H1 (cell line): ENCODE data around the gene GALNT15. TPM values are rescaled to one million over a fixed set of nuclear protein-coding genes. Genes with fewer than 3 reads are reported as not detected.

Experiments
- CTCF ChIA-PET: fragments of 300-600 bp; sonication (Branson Sonifier 250); formaldehyde crosslinking; loops from one replicate; lab custom pipeline; 2021; ENCODE audit not compliant: partially characterized antibody; lab: Charles Lee
- POLR2A ChIA-PET: fragments of 300-600 bp; sonication (Branson Sonifier 250); formaldehyde crosslinking; loops from one replicate; lab custom pipeline; 2021; ENCODE audit warnings: inconsistent platforms; ENCODE audit not compliant: partially characterized antibody; lab: Charles Lee
- DNase-seq, 2 experiments: peaks; one replicate each; pipeline versions ENCODE4 v3.0.0 to v3.0.0-alpha.2; 2010 to 2022; ENCODE audit warnings: low spot score in 2 of 2, low read depth in 1 of 2, mixed read lengths in 1 of 2
- FAIRE-seq: peaks from 2 replicates; lab custom pipeline; 2011; peaks lifted over from hg19 to GRCh38; lab: Jason Lieb, UNC
- H2AFZ ChIP-seq: 2 replicates; pipeline ENCODE4 v1.8.1; 2012; ENCODE audit warnings: low read length, inconsistent platforms
- H2AK5ac ChIP-seq: 2 replicates; pipeline ENCODE4 v1.6.1; 2013; ENCODE audit warnings: low read depth, low read length
- H2BK120ac ChIP-seq: replicated peaks from 2 replicates; pipeline ENCODE3; 2013; ENCODE audit warnings: low read depth, low read length, inconsistent platforms
- H2BK12ac ChIP-seq: 2 replicates; pipeline ENCODE4 v1.6.1; 2013; ENCODE audit warnings: low read depth, low read length
- H2BK15ac ChIP-seq: 2 replicates; pipeline ENCODE4 v1.6.1; 2013; ENCODE audit warnings: low read length
- H2BK20ac ChIP-seq: 2 replicates; pipeline ENCODE4 v1.6.1; 2013; ENCODE audit warnings: low read length
- H2BK5ac ChIP-seq: 2 replicates; pipeline ENCODE4 v1.6.1; 2013; ENCODE audit warnings: low read depth, low read length
- H3K14ac ChIP-seq: 2 replicates; pipeline ENCODE4 v1.6.1; 2013; ENCODE audit warnings: inconsistent platforms; ENCODE audit not compliant: insufficient read length
- H3K18ac ChIP-seq: 2 replicates; pipeline ENCODE4 v1.6.1; 2013; ENCODE audit warnings: low read length; ENCODE audit errors: extremely low read depth
- H3K23ac ChIP-seq: 2 replicates; pipeline ENCODE4 v1.6.1; 2013; ENCODE audit warnings: inconsistent platforms; ENCODE audit not compliant: insufficient read length
- H3K23me2 ChIP-seq: 2 replicates; pipeline ENCODE4 v1.6.1; 2013; ENCODE audit warnings: low read depth, low read length
- H3K27ac ChIP-seq: 2 replicates; pipeline ENCODE4 v1.6.1; 2011; ENCODE audit warnings: low read depth, low read length, inconsistent platforms
- H3K27me3 ChIP-seq, 4 experiments: replicated peaks in 1 of 4; 1 replicate in 1 of 4; 2 replicates in 3 of 4; pipeline versions ENCODE4 v1.6.1 to v1.8.1; 2011 to 2013; ENCODE audit warnings: low read length in 3 of 4, mild to moderate bottlenecking in 3 of 4, inconsistent platforms in 2 of 4, mixed read lengths in 2 of 4, moderate library complexity in 1 of 4; ENCODE audit not compliant: control insufficient read depth in 3 of 4, insufficient read depth in 3 of 4; ENCODE audit errors: extremely low read depth in 1 of 4
- H3K36me3 ChIP-seq, 4 experiments: 2 replicates each; pipeline versions ENCODE4 v1.6.1 to v1.8.1; 2011 to 2013; ENCODE audit warnings: mild to moderate bottlenecking in 4 of 4, low read length in 3 of 4, moderate library complexity in 2 of 4, control low read depth in 1 of 4, inconsistent platforms in 1 of 4; ENCODE audit not compliant: insufficient read depth in 4 of 4, control insufficient read depth in 2 of 4
- H3K4ac ChIP-seq: replicated peaks from 2 replicates; pipeline ENCODE3; 2013; ENCODE audit warnings: low read length, low read depth, mixed read lengths, inconsistent platforms; ENCODE audit not compliant: insufficient read length
- H3K4me1 ChIP-seq, 4 experiments: replicated peaks in 1 of 4; 1 replicate in 1 of 4; 2 replicates in 3 of 4; pipeline versions ENCODE4 v1.6.1 to v1.8.1; 2011 to 2013; ENCODE audit warnings: low read length in 3 of 4, inconsistent platforms in 2 of 4, mixed read lengths in 1 of 4; ENCODE audit not compliant: insufficient read depth in 4 of 4, control insufficient read depth in 3 of 4
- H3K4me2 ChIP-seq, 2 experiments: 2 replicates each; pipeline versions ENCODE4 v1.6.1 to v1.8.1; 2011 to 2013; ENCODE audit warnings: low read depth in 2 of 2, low read length in 2 of 2, control low read depth in 1 of 2, inconsistent platforms in 1 of 2, mild to moderate bottlenecking in 1 of 2; ENCODE audit not compliant: insufficient read depth in 1 of 2
- H3K4me3 ChIP-seq, 4 experiments: fragments of 200-600, 300-600 bp in 1 of 4; sonication (generic), shearing (Covaris generic), sonication (Bioruptor Twin) in 1 of 4; 2 replicates each; pipeline versions ENCODE4 v1.5.1 to v1.8.1; 2011 to 2016; ENCODE audit warnings: low read length in 4 of 4, low read depth in 3 of 4, control low read depth in 2 of 4, inconsistent platforms in 2 of 4, mild to moderate bottlenecking in 2 of 4, mixed read lengths in 1 of 4, moderate library complexity in 1 of 4; ENCODE audit not compliant: insufficient read depth in 2 of 4; ENCODE audit errors: extremely low read depth in 1 of 4
- H3K56ac ChIP-seq: replicated peaks from 2 replicates; pipeline ENCODE3; 2013; ENCODE audit warnings: low read depth, mild to moderate bottlenecking, mixed read lengths, low read length, inconsistent platforms; ENCODE audit not compliant: insufficient read length
- H3K79me1 ChIP-seq: 2 replicates; pipeline ENCODE4 v1.6.1; 2013; ENCODE audit warnings: low read depth, low read length, control low read depth
- H3K79me2 ChIP-seq, 2 experiments: 2 replicates each; pipeline versions ENCODE4 v1.6.1 to v1.8.1; 2012 to 2013; ENCODE audit warnings: low read length in 2 of 2, mild to moderate bottlenecking in 2 of 2, inconsistent platforms in 1 of 2; ENCODE audit not compliant: insufficient read depth in 2 of 2, control insufficient read depth in 1 of 2
- H3K9ac ChIP-seq, 4 experiments: replicated peaks in 1 of 4; 1 replicate in 1 of 4; 2 replicates in 3 of 4; pipeline versions ENCODE4 v1.6.1 to v1.8.1; 2011 to 2013; ENCODE audit warnings: low read depth in 3 of 4, low read length in 3 of 4, control low read depth in 2 of 4, mild to moderate bottlenecking in 2 of 4, moderate library complexity in 2 of 4, inconsistent platforms in 1 of 4; ENCODE audit errors: extremely low read depth in 1 of 4
- H3K9me3 ChIP-seq, 2 experiments: 2 replicates each; pipeline versions ENCODE4 v1.6.1 to v1.8.1; 2012 to 2013; ENCODE audit warnings: mild to moderate bottlenecking in 2 of 2, moderate library complexity in 2 of 2, control low read depth in 1 of 2, inconsistent platforms in 1 of 2, low read depth in 1 of 2, low read length in 1 of 2, mixed read lengths in 1 of 2; ENCODE audit not compliant: insufficient read depth in 2 of 2
- H4K20me1 ChIP-seq, 2 experiments: replicated peaks in 1 of 2; 2 replicates each; pipeline versions ENCODE3 to v1.8.1; 2011 to 2013; ENCODE audit warnings: inconsistent platforms in 2 of 2, low read length in 2 of 2, mild to moderate bottlenecking in 1 of 2; ENCODE audit not compliant: insufficient read depth in 2 of 2, control insufficient read depth in 1 of 2
- H4K5ac ChIP-seq: 2 replicates; pipeline ENCODE4 v1.6.1; 2013; ENCODE audit warnings: low read length, low read depth, mixed read lengths, inconsistent platforms; ENCODE audit not compliant: insufficient read length
- H4K8ac ChIP-seq: 2 replicates; pipeline ENCODE4 v1.8.0; 2013; ENCODE audit warnings: mild to moderate bottlenecking, moderate library complexity, low read length, inconsistent platforms; ENCODE audit not compliant: insufficient read depth; ENCODE audit errors: extremely low read depth
- H4K91ac ChIP-seq: replicated peaks from 2 replicates; pipeline ENCODE3; 2013; ENCODE audit warnings: low read length, mixed read lengths, inconsistent platforms; ENCODE audit not compliant: insufficient read length
- CBX8 ChIP-seq: fragments of 300-800, 300-1000 bp; sonication (generic); IDR thresholded peaks from 2 replicates; pipeline ENCODE4 v1.7.1; 2016; ENCODE audit warnings: low read depth, low read length, borderline replicate concordance
- CTBP2 ChIP-seq: IDR thresholded peaks from 2 replicates; pipeline ENCODE4 v1.7.0; 2011; ENCODE audit warnings: borderline replicate concordance, mild to moderate bottlenecking, moderate library complexity, mixed read lengths, low read length; ENCODE audit not compliant: insufficient read depth, insufficient read length
- EZH2 ChIP-seq: fragments of 200-600 bp; sonication (generic); IDR thresholded peaks from 2 replicates; pipeline ENCODE4 v1.7.1; 2012; ENCODE audit warnings: low read depth, mild to moderate bottlenecking, moderate library complexity, low read length, inconsistent platforms; ENCODE audit not compliant: severe bottlenecking
- GABPA ChIP-seq: IDR thresholded peaks from 2 replicates; pipeline ENCODE4 v1.6.1; 2011; ENCODE audit warnings: mild to moderate bottlenecking, low read length, moderate library complexity, borderline replicate concordance; ENCODE audit not compliant: insufficient read depth
- GTF2F1 ChIP-seq: IDR thresholded peaks from 2 replicates; pipeline ENCODE4 v1.6.1; 2012; ENCODE audit warnings: low read depth, low read length, improper control_type of control experiment, borderline replicate concordance
- HDAC2 ChIP-seq, 2 experiments: fragments of 300-600 bp in 1 of 2; sonication (generic) in 1 of 2; IDR thresholded peaks; 2 replicates each; pipeline ENCODE4 v1.6.1; 2011 to 2012; ENCODE audit warnings: low read depth in 2 of 2, low read length in 2 of 2, mild to moderate bottlenecking in 2 of 2, moderate library complexity in 2 of 2, borderline replicate concordance in 1 of 2, inconsistent platforms in 1 of 2
- KDM4A ChIP-seq: IDR thresholded peaks from one replicate; pipeline ENCODE4 v1.7.1; 2012; ENCODE audit warnings: low read depth, mild to moderate bottlenecking, moderate library complexity, low read length, inconsistent platforms; ENCODE audit not compliant: severe bottlenecking
- RXRA ChIP-seq: IDR thresholded peaks from 2 replicates; pipeline ENCODE4 v1.6.1; 2011; ENCODE audit warnings: low read depth, mild to moderate bottlenecking, low read length, moderate library complexity; ENCODE audit not compliant: insufficient read depth
- SP1 ChIP-seq: IDR thresholded peaks from 2 replicates; pipeline ENCODE4 v1.6.1; 2011; ENCODE audit warnings: low read depth, low read length
- SP4 ChIP-seq: IDR thresholded peaks from 2 replicates; pipeline ENCODE4 v1.6.1; 2012; ENCODE audit warnings: low read length, inconsistent platforms
- WGBS, 2 experiments: shearing (Covaris generic) in 1 of 2; methylation state at CpG; one replicate each; pipeline versions ENCODE4 v1.1.6 to v1.1.7; 2013 to 2015; ENCODE audit warnings: low lambda C conversion rate in 2 of 2, mixed read lengths in 2 of 2, inconsistent platforms in 1 of 2, low coverage in 1 of 2, missing lambda C conversion rate in 1 of 2; ENCODE audit not compliant: insufficient replicate concordance in 2 of 2, insufficient coverage in 1 of 2, insufficient read length in 1 of 2; ENCODE audit errors: extremely low coverage in 1 of 2, missing lambda C conversion rate in 1 of 2; 5-methylcytosine and 5-hydroxymethylcytosine counted together
- polyA plus RNA-seq, 7 experiments: library from polyadenylated mRNA; depleted of rRNA in 3 of 7; stranded (reverse) in 5 of 7; unstranded in 2 of 7; fragments of >200 nt in 5 of 7; fragments of 200-250 nt in 2 of 7; gene quantifications; 1 replicate in 5 of 7; 2 replicates in 1 of 7; 4 replicates in 1 of 7; pipeline versions ENCODE4 v1.2.1 to v1.2.3, GENCODE V29; 2011 to 2013; ENCODE audit warnings: missing spikeins in 2 of 7, mixed read lengths in 2 of 7
- total RNA-seq: library from RNA; stranded (reverse); fragmentation: NEBNext Ultra II Directional; extraction: Animal tissue kit (Norgen Biotek cat#: 25700); gene quantifications from 2 replicates; pipeline ENCODE4 v1.2.1, GENCODE V29; 2021
- TF ChIP-seq, protein P1 (sequence below): IDR thresholded peaks from 2 replicates; pipeline ENCODE4 v1.6.1; 2012; ENCODE audit warnings: low read length, inconsistent platforms

Gene GALNT15
- total and polyA plus RNA-seq, 2 of the 8 experiments (the other 6 are each of a cell fraction or from before 2014, with no cell fraction given) = 0.02 TPM; not detected in 1

DNA sequence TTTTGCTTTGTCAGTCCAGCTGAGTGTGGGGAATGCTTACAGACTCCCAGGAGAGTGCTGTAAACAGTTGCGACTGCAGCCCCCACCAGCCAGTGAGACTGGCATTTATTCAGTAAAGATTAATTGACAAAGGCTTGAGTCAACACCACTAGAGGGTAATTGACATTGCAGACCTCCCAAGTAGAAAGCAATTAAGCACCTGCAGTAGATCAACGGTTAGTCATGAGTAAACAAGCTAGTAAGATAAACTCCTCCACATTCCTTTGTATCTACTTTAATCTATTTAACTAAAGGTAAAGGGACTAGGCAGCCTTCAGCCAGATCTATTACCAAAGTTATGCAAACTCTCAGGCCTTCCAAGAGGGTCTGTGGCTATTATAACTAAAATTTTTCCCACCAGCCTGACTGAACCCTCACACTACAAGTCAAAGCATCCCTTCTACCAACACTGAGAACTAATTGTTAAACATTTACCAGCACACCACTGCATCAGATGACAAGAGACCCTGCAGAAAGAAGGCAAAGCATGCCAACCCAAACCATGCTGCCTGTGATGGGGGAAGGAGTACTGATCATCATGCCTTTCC, 30.5 kb upstream of the GALNT15 start:
- Histone ChIP-seq H3K79me2 (no peaks in the 10 kb centered on the region), H3K18ac (no peak overlapping the region), H2BK5ac (no peak overlapping the region), H4K8ac (no peak overlapping the region), H3K4me2 (no peak overlapping the region), H2BK12ac (no peak overlapping the region), H3K4me1 (no peaks in the 10 kb centered on the region), H3K56ac (no peak overlapping the region), H2BK15ac (no peak overlapping the region), H3K23me2 (no peaks in the 10 kb centered on the region), H2BK20ac (no peak overlapping the region), H2BK120ac (no peak overlapping the region), H3K9ac (no peak overlapping the region), H3K27ac (no peak overlapping the region), H3K14ac (no peak overlapping the region), H3K27me3 (no peaks in the 10 kb centered on the region), H2AK5ac (no peak overlapping the region), H4K20me1 (no peaks in the 10 kb centered on the region), H2AFZ (no peak overlapping the region), H3K4ac (no peak overlapping the region), H3K79me1 (no peaks in the 10 kb centered on the region), H3K4me3 (no peak overlapping the region), H3K36me3 (no peaks in the 10 kb centered on the region), H3K9me3 (peaks cover 11 to 21% of the 10 kb centered on the region in 2 experiments; a peak in 3 of 4 replicates), H4K5ac (no peak overlapping the region), H3K23ac (no peak overlapping the region), H4K91ac (no peak overlapping the region)
- no peak for FAIRE-seq
- 87% methylated on average over 2 of the region's 2 CpGs; no CpG with 5 or more reads in 1 of the 2 experiments for WGBS, 2 experiments
- TF ChIP-seq RXRA (no peak), EZH2 (no peak), SP1 (no peak), CBX8 (no peak), HDAC2 (IDR thresholded peaks at IDR 0.05; ENCODE audit: borderline replicate concordance in 1 of 2, low read depth in 2 of 2, low read length in 2 of 2) (no peak), GABPA (no peak), SP4 (no peak), GTF2F1 (no peak), KDM4A (no peak), CTBP2 (no peak)
- TF ChIP-seq, protein P1, sequence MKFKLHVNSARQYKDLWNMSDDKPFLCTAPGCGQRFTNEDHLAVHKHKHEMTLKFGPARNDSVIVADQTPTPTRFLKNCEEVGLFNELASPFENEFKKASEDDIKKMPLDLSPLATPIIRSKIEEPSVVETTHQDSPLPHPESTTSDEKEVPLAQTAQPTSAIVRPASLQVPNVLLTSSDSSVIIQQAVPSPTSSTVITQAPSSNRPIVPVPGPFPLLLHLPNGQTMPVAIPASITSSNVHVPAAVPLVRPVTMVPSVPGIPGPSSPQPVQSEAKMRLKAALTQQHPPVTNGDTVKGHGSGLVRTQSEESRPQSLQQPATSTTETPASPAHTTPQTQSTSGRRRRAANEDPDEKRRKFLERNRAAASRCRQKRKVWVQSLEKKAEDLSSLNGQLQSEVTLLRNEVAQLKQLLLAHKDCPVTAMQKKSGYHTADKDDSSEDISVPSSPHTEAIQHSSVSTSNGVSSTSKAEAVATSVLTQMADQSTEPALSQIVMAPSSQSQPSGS = no peak
- DNase-seq = no peak
- CTCF ChIA-PET = interaction anchor here (1.2 kb wide), 1 partner anchor 34 kb away, joined by 3 read pairs; no protein-coding TSS in a partner anchor
- POLR2A ChIA-PET = interaction anchor here (0.8 kb wide), 1 partner anchor 193 kb away, joined by 3 read pairs; no protein-coding TSS in a partner anchor
